Measurements from ENCODE around the gene KLB.

The KLB gene

DNA sequence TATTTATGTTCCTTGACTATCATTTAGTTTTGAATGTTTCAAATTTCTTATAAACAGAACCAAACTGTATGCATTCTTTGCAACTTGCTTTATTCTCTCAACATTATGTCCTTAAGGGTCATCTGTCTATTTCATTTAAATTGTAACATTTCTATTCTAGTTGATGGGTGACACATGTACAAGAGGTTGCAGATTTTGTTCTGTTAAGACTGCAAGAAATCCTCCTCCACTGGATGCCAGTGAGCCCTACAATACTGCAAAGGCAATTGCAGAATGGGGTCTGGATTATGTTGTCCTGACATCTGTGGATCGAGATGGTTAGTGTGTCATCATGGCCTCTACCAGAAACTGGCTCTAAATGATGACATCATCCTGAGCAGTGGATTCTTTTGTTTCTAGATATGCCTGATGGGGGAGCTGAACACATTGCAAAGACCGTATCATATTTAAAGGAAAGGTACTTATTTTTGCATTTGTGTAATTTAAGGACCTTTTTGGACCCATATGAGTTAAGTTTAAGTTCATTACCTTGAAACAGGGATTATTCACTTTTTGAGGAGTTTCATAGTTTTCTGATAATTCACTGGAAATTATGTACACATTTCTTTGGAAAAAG is 58.3 kb downstream of the KLB start:
- no peak for DNase-seq (ENCODE audit: low spot score)

DNA sequence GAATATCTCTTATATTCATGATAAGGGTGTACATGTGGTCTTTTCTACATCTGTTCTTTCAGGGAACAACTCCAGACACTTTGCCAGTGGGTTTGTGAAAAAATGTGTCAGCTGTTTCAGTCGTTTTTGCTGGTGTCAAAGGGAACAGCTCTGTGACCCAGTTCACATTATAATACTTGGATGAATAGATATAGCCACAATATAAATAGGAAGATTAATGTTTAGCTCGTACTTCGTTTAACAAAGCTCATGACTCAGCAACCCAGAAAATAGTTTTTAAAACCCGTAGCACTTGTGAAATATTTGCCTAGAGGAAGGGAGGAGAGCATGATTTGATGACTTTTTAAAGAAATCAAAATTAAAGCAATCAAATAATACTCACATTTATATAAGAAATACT is 60.0 kb downstream of the KLB start:
- no peak for DNase-seq (ENCODE audit: low spot score)

DNA sequence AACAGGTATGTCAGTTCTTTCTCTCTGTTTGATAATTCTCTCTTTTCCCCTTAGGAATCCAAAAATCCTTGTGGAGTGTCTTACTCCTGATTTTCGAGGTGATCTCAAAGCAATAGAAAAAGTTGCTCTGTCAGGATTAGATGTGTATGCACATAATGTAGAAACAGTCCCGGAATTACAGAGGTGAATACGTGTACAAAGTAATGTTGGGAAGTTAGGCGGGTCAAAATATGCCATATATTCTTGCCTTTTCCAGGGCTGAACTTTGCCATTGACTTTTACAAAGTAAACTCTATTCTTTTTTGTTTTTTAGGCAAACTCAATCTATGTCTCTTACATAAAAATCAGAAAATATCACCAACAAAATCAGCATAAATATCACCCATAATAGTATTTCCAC is 60.7 kb downstream of the KLB start:
- DNase-seq (ENCODE audit: low spot score) = no peak

DNA sequence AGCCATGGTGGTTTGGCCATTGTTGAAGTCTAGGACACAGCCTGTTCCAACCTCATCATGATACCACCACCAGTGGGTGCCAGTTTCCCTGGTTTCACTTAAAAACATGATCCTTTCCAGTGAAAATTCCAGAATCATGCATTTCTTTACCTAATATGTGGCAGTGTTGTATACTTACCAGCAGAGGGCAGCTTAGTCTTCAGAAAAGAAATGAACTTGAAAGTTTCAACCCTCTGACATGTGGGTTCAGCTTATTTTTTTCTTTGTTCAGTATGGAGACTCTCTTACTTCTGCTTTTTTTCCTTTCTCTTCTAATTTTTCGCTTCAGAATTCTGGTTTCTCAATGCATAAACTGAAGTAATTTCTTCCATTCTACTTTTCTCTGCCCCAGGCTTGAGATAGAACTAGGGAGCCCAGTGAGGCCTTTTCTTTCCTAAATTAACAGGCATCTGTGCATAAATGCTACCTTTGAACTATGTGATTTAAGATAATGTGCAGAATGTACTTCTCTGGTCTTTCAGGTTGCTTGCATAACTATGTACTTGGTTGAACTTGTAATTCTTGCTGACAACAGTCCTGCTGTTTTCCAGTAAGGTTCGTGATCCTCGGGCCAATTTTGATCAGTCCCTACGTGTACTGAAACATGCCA is 62.8 kb downstream of the KLB start:
- no peak for DNase-seq (ENCODE audit: low spot score)

DNA sequence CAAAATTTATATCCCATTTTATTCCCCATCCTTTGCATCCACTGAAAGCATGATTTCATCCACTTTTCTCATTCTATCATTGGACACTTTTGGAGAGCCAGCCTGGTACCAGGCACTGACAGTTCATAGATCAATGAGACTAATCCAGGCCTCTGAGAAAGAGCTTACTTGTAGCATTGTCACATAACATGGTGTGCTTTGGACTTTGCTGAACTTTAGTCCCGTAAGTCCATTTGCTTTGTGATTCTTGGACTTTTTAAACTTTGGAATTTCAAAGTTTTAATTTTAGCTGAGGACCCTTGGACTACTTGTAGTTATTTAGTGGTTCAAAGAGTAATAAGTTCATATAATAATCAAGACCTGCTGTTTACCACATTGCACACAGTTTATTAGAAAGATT is 63.7 kb downstream of the KLB start:
- DNase-seq (ENCODE audit: low spot score) = no peak

DNA sequence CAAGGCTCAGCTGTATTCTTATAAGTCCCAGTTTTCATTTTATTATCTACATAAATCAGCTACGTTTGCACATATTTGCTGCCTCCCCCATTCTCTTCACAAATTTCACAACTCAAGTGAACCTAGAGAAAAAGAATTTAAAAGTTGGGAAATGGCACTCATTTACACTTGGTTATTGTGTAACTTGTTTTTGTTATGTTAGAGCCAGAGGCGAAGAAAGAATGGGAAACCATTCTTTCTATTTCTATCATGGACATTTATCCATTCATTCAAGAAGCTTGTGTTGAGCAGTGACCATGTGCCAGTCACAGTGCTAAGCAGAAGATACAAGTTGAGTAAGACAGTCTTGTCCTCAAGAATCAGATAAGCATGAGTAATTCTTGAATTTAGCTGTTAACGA is 65.7 kb downstream of the KLB start:
- DNase-seq (ENCODE audit: low spot score) = no peak

DNA sequence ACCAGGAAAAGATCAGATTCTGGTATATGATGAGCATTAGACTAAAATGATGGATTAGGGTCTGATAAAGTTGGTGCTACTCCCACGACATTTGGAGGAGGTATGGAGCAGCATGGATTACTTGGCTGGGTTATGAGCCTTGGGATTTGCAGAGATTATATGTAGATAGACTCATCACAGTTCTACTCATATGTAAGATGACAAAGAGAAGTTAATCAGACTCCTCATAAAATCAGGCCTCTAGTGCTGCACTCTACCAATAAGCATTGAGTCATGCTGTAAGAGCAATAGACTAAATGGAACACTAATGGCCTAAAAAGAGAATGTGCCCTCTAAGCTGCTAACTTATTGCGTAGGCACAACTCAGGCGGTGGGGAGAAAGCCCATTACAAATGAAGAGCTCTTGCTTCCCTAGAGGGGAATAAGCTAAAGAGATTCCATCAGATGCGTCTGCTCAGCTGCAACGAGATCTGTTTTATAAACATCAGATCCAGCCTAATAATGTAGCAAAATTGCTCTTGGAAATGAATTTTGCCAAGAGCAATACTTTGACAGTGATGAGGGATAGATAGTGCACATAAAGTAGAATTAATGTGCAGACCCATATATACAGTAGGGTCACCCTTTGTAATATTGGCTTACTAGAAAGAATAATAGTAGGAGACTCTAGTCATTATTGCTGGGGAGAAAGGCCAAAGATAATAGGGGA is 69.6 kb downstream of the KLB start:
- no peak for DNase-seq (ENCODE audit: low spot score)

DNA sequence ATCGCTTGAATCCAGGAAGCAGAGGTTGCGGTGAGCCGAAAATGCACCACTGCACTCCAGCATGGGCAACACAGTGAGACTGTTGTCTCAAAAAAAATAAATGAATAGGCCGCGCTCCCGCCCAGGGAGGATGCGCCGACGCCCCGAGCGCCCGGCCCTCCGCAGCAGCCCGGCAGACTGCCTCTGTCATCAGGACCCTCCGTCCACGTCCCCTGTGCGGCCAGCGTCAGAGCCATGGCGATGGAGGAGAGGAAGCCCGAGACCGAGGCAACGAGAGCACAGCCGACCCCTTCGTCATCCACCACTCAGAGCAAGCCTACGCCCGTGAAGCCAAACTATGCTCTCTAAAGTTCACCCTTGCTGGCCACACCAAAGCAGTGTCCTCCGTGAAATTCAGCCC is 73.5 kb downstream of the KLB start:
- no peak for DNase-seq (ENCODE audit: low spot score)

DNA sequence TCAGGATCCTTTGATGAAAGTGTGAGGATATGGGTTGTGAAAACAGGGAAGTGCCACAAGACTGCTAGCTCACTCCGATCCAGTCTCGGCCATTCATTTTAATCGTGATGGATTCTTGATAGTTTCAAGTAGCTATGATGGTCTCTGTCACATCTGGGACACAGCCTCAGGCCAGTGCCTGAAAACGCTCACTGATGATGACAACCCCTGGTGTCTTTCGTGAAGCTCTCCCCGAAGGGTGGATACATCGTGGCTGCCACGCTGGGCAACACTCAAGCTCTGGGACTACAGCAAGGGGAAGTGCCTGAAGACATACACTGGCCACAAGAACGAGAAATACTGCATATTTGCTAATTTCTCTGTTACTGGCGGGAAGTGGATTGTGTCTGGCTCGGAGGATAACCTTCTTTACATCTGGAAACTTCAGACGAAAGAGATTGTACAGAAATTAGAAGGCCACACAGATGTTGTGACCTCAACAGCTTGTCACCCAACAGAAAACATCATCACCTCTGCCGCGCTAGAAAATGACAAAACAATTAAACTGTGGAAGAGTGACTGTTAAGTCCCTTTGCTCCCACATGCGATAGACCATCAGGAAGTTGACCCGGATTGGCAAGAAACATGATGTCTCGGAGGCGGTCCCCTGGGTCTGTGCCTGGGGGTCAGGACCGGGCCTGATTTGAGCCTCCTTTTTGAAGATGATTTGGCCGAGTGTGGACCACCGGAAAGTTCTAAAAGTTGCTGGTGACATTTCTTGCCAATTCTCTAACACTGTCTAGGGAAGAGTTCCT is 74.4 kb downstream of the KLB start:
- no peak for DNase-seq (ENCODE audit: low spot score)

DNA sequence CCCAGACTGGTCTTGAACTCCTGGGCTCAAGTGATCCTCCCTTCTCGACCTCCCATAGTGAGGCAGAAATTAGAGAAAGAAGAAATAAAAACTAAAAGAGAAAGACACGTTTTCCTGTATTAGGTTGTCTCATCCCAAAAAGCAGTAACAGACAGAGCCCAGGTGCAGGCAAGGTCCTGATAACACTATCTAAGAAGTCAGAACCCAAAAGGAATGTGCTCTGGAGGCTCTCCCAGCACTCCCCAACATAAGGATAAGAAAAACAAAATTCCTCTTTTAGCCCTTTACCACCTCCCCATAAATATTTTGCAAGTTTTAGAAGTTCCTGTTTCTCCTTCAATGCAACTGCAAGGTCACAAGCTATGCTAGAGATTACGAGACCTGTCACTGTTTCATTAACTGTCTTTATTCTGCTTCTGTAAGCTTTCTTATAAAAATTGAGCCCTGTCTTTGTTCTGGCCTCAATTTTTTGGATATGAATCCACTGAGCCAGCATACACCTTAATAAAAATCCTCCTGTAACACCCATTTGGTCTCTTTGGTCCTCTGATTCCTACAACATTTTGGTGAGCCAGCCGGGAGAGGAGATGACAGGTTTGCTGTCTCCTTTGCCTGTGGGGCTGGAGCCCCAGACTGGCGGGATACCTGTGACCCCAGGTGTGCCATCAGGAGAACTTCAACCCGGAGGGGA is 78.0 kb downstream of the KLB start:
- DNase-seq (ENCODE audit: low spot score) = no peak

DNA sequence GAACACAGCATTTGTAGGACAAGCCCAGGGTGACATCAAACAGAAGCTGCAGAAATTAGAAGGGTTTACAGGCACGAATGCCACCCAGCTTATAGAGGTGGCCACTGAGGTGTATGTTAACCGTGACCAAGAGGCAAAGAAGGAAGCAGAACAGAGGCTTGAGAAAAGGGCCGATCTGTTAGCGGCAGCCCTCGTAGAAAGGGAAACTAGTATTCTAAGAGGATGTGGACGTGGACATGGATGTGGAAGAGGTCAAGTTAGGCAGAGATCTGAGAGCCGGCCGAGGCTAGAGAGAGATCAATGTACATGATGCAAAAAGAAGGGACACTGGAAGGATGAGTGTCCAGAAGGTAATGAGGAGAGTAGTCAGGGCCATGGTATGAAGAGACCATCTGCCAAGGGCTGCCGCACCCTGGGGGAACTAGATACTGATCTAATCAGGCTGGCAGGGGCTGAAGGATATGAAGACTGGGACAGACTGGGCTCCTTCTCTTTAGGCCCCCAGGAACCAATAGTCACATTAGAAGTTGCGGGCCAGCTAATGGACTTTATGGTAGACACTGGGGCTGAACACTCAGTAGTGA is 79.6 kb downstream of the KLB start:
- DNase-seq (ENCODE audit: low spot score) = no peak

DNA sequence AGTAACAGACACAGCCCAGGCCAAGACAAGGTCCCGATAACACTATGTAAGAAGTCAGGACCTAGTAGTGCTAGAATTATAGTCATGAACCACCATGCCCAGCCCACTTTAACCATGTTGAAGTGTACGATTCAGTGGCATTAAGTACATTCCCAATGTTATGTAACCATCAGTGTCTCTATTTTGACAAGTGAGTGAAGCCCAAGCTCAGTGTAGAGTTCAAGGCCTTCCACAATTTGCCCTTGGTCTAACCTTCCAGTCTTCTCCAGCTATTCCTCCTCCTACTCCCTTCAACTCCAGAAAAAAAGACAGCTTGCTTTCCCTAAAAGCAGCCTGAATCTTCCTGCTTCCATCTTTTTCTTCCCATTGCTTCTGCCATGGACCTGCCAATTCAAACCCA is 83.6 kb downstream of the KLB start:
- no peak for DNase-seq (ENCODE audit: low spot score)

DNA sequence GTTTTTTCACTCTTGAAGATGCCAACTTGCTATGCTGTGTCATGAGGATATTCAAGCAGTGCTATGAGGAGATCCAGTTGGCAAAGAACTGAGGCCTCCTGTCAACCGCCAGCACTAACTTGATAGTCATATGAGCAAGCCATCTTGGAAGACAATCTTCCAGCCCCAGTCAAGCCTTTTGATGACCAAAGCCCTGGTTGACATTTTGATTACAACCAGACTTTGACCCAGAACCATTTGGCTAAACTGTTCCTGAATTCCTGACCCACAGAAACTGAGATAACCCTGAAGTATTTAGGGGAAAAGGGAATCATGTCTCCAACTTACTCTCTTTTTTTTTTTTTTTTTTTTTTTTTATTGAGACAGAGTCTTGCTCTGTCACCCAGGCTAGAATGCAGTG is 87.6 kb downstream of the KLB start:
- no peak for DNase-seq (ENCODE audit: low spot score)

DNA sequence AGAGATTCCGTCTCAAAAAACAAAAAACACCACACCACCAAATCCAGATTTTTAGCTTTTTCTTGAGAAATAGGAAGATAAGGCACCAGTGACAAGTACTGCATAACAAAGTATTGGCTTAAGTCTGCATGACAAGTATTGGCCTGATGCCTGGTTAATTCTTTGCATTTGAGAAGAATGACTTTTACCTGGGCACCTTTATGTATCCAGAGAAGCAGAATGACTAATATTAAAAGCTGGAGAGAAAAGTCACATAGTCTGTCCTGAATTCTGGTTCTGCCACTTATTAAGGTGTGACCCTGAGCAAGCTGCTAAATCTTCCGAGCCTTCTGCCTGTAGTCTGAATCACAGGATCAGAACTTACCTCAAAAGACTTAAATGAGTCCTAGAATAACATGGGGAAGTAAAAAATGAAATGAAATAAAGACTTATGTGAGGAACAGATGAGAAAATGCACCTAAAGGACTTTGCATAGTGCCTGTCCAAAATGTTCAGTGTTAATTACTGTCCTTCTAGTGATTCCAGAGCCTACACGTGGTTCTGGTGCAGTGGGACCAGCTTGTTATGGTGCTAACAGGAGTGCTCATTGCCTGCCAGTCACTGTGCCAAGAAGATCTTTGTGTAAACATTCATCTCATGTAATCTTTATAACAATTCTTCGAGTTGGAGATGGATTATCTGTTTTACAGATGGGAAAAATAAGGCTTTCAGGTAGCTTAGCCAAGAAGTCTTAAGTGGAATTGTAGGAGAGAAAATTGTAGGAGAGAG is 88.9 kb downstream of the KLB start:
- DNase-seq (ENCODE audit: low spot score) = no peak

DNA sequence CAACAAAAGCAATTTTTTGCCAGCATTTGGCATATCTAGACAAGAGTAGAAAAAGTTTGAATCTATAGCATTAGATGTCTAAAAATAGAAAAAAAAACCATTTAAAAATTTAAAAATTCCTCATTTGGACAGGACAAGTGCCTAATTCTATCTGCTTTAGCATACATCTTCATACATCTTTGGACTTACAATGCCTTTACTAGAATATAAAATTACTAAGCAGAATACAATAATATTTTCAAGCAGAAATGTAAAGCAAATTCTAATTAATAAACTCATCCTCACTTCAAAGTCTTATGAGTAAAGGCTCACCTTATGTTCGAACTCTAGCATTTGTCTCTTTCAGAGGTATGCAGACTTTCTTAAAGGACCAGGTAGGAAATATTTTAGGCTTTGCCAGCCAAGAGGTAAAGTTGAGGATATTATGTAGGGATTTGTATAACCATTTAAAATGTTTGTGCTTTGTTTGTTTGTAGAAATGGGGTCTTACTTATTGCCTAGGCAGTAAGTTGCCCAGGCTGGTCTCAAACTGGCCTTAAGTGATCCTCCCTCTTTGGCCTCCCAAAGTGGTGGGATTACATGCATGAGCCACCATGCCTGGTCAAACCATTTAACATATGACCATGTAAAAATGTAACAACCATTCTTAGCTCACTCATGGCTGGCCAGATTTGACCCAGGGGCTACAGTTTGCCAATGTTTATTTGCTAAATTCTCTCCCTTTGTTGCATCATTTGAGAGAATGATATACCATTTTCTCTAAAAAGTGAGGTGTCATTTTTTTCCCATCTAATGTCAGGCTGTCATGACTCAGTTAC is 91.4 kb downstream of the KLB start:
- DNase-seq (ENCODE audit: low spot score) = no peak

DNA sequence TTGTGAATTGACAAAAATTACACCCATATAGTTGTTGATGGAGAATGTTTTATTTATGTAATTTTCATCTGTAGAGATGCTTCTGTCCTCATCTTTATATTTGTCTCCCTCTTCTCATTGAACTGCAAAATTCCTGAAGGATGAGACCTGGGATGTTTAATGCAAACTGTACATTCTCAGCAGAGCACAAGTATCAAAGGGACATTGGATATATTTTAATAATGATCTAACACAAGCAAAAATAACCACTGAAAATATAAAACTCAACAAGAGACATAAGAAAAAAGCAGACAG is 91.9 kb downstream of the KLB start:
- DNase-seq (ENCODE audit: low spot score) = no peak
